NCI-H146 treated with DMSO at 0.1 percent for 48 hours (cell line): ENCODE results near the gene GUSB.
"Not testable (repeated sequence)": the region's sequence is repeated elsewhere in the genome, so short reads cannot be mapped to it uniquely, and the experiment has no call there.

Source experiments
- DNase-seq: peaks from one replicate; lab custom pipeline; 2025; ENCODE audit not compliant: unreplicated experiment; lab: John Stamatoyannopoulos, UW

The GUSB gene

DNA sequence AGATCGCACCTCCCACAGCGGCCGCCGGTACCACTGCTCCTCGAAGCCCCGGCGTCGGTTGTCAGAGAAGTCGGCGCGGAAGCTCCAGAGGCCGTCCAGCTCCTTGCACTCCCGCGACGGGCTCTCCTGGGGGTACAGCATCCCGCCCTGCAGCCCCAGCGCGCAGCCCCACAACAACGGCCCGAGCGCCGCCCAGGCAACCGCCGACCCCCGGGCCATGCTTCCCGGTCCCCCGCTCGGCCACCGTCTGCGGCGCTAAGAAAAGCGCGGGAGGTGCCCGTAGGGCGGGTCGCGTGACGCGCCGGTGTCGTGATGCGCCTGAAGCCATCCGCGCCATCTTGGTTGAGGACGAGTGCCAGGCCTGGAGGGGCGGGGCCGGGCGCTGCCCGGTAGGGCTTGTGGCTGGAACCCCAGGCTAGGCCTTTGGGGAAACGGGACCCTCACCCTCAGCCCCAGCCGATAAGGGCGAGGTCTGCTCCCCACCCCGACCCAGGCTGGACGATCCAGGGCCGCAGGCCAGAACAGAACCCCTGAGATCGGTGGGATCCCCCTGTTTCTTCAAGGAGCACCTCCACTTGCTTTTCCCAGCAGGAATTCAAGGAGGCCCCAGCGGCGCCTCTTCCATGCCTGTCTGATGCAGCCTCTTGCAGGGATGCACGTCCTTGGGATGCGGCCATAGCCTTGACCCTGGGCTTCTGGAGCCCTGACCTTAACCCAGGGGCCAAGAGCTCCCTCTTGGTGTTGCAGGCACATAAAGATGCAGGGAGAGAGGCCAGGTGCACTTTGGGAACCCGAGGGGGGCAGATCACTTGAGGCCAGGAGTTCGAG lies at the start of gene GUSB:
Gene GUSB (minus strand): TSS at position 249 of the 828 bp plus-strand sequence. CDS start 30 bp downstream, at position 219.
- peak; percentile 75 for DNase-seq

DNA sequence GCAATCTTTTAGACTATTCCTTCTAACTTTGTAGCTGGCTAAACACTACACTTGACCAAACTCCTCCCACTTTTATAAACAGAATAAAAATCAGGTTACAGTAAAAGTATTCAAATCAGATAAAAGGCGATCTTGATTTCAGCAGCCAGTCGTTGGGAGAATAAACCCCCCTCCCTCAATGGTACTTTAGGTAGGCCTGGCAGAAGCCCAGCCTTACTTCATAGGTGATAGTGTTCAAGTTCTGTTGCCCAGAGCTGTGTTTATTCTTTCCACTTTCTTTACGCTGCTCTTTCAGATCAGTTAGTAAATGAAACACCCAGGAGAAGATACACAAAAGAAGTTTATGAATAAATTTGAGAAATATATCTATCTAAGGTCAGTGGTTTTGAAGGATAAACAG lies 46.3 kb upstream of the GUSB start:
- DNase-seq = not testable (repeated sequence)

DNA sequence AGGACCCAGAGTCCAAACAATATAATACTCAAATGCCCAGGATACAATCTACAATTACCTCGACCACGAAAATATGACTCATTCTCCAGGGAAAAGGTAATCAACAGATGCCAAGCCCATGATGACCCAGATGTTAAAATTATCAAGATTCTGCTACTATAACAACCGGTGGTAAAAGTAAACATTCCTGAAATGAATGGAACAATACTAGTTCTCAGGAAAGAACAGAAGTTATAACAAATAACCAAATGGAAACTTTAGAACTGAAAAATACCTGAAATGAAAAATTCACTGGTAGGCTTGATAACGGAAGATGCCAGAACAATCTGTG lies 34.1 kb upstream of the GUSB start:
- DNase-seq = no peak

DNA sequence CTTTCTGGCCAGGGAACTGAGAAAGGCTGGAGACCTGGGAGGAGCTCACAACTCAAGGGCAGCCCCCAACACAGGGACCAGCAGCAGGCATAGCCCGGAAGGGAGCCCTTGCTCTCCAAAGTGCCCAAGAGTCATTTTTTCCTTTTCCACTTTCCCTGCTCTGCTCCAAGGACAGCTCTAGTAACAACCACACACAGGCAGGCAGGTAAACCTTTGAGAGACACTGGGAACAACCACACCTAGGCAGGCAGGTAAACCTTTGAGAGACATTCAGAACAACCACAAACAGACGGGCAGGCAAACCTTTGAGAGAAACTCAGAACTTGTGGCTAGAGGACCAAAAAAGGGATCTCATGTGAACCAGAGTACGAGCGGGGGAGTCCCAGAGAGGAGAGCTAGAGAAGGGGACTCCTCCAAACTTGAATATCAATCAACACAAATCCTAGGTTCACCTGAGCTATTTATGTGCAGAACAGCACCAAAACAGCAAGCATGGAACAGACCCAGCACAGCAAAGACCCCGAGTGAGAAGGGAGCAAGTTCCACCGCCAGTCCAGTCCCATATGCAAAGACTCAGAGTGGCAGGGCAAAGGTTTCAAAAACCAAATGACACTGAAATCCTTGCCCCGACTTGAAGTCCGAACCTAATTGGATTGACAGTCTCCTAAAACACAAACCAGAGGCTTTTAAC lies 33.6 kb upstream of the GUSB start:
- DNase-seq = no peak

GRCh38 chr7:66013938-66014337 lies 31.9 kb upstream of the GUSB start:
- DNase-seq = no peak

DNA sequence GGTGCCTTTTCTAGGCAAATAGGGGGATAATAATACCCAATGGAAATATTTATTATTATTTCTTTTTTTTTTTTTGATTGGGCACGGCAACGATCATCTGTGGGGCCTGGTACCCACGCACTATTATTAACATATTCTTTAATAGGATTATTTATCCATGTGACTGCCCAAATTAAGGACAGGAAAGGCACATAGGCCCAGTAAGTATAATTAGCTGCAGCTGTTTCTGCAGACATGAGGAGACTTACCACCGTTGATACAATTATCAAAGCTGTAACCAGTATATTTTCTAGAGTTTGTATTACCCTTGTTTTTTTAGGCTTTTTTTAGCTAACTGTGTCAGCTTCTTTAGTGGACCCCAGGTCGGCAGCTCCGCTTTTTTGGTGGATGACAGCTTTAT lies 25.2 kb upstream of the GUSB start:
- DNase-seq = no peak

DNA sequence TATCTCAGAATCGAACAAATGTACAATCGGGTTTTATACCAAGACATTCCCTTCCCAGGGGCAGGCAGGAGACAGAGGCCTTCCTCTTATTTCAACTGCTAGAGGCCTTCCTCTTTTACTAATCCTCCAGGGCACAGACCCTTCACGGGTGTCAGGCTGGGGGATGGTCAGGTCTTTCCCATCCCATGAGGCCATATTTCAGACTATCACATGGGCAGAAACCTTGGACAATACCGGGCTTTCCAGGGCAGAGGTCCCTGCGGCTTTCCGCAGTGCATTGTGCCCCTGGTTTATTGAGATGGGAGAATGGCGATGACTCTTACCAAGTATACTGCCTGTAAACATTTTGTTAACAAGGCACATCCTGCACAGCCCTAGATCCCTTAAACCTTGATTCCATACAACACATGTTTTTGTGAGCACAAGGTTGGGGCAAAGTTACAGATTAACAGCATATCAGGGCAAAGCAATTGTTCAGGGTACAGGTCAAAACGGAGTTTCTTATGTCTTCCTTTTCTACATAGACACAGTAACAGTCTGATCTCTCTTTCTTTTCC lies 23.2 kb upstream of the GUSB start:
- not testable (repeated sequence) for DNase-seq

- not testable (repeated sequence) for DNase-seq
These were observed 18.9 kb upstream of the GUSB start for GRCh38 chr7:66000823-66001417.

GRCh38 chr7:65994984-65995383 lies 13.0 kb upstream of the GUSB start:
- not testable (repeated sequence) for DNase-seq

DNA sequence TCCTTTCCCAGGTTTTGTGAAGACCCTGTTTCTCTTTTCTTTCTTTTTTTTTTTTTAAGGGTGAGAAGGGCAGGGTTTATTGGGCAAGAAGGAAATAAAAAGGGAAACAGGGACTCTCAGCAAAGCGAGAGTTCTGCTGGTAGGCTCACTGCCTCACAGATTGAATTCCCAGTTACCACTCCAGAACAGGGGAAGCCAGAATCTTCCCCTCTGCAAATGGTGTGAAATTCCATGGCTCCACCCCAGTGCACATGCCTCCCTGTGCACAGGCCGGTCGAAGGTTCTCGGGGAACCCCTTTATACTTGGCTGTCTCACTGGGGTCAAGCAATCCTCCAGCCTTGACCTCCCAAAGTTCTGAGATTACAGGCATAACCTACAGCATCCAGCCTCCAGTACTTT lies 10.5 kb upstream of the GUSB start:
- DNase-seq = no peak

- DNase-seq = not testable (repeated sequence)
These were observed 9.8 kb upstream of the GUSB start for GRCh38 chr7:65991829-65992228.

DNA sequence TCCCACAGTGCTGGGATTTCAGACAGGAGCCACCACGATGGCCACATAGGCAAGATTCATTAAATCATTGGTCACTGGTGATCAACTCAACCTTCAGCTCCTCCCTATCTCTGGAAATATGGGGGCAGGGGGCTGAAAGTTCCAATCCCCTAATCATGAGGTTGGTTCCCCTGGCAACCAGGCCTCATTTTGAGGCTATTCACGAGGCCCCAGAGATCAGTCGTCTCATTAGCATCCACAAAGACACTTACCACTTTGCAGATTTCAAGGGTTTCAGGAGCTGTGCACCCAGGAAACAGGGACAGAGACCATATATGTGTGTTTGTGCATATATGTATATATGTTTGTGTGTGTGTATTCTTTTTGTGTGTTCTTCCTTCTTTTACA lies 7.7 kb upstream of the GUSB start:
- DNase-seq = no peak

DNA sequence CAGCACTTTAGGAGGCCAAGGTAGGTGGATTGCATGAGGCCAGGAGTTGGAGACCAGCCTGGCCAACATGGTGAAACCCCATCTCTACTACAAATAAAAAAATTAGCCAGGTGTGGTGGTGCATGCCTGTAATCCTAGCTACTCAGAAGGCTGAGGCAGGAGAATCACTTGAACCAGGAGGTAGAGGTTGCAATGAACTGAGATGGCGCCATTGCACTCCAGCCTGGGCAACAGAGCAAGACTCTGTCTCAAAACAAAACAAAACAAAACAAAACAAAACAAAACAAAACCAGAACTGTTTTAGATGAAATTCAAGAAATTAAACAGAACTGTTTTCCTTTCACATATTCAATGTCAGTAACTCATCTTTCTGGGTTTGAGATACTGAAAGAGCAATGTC lies 6.5 kb upstream of the GUSB start:
- DNase-seq = not testable (repeated sequence)

- no peak for DNase-seq
These were observed 6.1 kb upstream of the GUSB start for GRCh38 chr7:65988084-65988483.

DNA sequence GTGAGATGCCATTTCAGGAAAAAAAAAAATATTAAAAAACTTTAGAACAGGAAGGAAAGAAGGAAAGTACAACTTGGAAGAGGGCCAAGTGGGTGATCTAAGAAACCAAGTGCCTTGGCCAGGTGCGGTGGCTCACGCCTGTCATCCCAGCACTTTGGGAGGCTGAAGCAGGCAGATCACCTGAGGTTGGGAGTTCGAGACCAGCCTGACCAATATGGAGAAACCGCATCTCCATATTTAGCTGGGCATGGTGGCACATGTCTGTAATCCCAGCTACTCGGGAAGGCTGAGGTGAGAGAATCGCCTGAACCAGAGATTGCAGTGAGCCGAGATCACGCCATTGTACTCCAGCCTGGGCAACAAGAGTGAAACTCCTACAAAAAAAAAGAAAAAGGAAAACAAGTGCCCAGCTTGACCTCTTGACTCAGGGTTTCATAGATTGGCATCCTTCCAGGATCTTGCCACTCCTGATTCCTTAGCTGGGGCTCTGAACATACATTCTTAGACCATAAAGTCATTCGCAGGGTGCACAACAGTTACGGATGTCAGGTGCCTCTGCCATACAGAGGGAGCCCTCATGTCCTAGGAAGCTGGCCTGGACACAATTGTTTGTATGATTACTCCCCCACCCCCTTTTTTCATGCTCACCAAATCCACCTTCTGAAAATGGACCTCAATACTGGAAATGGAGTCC lies 2.1 kb upstream of the GUSB start:
- DNase-seq = no peak

DNA sequence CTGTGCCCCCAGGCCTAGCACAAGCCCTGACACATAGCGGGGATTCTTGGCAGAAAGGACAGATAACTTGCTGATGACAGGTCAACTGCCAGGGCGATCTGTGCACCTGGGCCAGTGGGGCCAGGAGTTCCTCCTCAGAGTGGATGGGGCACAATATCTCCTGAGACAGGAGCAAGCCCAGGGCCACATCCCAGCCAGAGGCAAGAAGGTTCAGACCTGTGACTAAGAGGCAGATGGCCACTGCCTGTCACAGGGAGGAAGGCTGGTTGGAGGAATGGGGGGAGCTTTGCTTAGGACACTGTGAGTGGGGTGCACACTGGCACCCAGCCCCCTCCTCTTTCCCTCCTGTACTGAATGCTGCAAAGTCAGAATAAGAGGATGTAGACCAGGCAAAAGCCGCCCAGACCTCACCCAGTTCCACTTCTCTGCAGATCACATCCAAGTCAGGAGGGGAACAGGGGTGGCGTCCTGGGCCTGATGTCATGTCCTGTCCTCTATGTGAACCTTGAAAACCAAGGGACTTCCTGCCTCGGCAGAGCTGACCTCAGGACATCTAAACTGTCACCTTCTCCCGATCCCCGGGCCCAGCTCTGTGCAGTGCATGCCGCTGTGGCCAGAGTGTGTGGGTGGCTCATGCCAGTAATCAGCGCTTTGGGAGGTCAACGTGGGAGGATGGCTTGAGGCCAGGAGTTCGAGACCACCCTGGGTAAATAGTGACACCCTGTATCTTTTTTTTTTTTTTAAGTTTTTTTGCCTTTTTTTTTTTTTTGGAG lies 1.3 kb downstream of the GUSB start:
- DNase-seq = no peak

- DNase-seq = no peak
These were observed 2.2 kb downstream of the GUSB start for GRCh38 chr7:65979583-65980477.

GRCh38 chr7:65978891-65979582 lies 3.0 kb downstream of the GUSB start:
- DNase-seq = no peak

DNA sequence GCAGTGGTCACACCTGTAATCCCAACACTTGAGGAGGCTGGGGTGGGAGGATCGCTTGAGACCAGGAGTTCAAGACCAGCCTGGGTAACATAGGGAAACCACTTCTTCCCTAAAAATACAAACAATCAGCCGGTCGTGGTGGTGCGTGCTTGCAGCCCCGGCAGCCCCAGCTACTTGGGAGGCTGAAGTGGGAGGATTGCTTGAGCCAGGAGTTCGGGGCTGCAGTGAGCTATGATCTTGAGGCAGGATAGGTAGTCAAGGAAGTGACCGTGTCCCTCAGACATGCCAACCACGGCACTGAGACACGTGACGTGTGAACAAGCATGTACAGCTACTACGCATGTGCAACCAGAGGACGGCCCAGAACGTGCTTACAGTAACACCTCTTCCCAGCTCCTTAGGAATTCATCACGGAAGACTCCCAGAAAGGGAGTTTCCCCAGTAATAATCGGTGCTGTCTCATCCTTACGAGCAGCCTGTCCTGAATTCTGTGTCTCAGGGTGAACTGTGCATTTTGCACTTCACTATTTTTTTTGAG lies 5.3 kb downstream of the GUSB start:
- DNase-seq = no peak
